Right renal cortex interstitium (tissue), 3 donors: Measurements from ENCODE around the gene ZBTB34. TPM values are rescaled to one million over a fixed set of nuclear protein-coding genes. Genes with fewer than 3 reads are reported as not detected.

Experiments used
- DNase-seq, 3 donors: peaks; one replicate each; pipeline ENCODE4 v3.0.0-alpha.2; 2013; ENCODE audit warnings: low read depth in 3 of 3, low spot score in 2 of 3
- polyA plus RNA-seq, 3 donors: library from polyadenylated mRNA; unstranded; fragments of 120-200 nt; gene quantifications; one replicate each; pipeline ENCODE4 v1.2.1, GENCODE V29; 2013; ENCODE audit not compliant: insufficient read length in 3 of 3

Gene ZBTB34
- polyA plus RNA-seq, 3 donors: 21.7 to 22.7 (median 22.2) TPM

- DNase-seq: no peak
Measured at GRCh38 chr9:126875756-126876510, 15.5 kb downstream of the ZBTB34 start.

GRCh38 chr9:126876531-126876930, 16.1 kb downstream of the ZBTB34 start:
- no peak for DNase-seq

- DNase-seq: no peak
Measured at GRCh38 chr9:126877418-126877817, 17.0 kb downstream of the ZBTB34 start.

- DNase-seq: no peak
Measured at GRCh38 chr9:126879288-126879687, 18.8 kb downstream of the ZBTB34 start.

GRCh38 chr9:126880226-126880946, 19.9 kb downstream of the ZBTB34 start:
- DNase-seq: no peak

- DNase-seq: no peak
Measured at GRCh38 chr9:126880947-126881332, 20.5 kb downstream of the ZBTB34 start.

- no peak for DNase-seq
Measured at GRCh38 chr9:126882746-126883145, 22.3 kb downstream of the ZBTB34 start.

- no peak for DNase-seq
Measured at GRCh38 chr9:126883636-126884035, 23.2 kb downstream of the ZBTB34 start.

GRCh38 chr9:126885131-126885641, 24.7 kb downstream of the ZBTB34 start:
- no peak for DNase-seq

- no peak for DNase-seq
Measured at GRCh38 chr9:126886034-126886822, 25.8 kb downstream of the ZBTB34 start.

- DNase-seq: no peak
Measured at GRCh38 chr9:126886897-126887296, 26.5 kb downstream of the ZBTB34 start.

GRCh38 chr9:126891676-126892075, 31.2 kb downstream of the ZBTB34 start:
- DNase-seq: no peak

GRCh38 chr9:126893079-126893478, 32.6 kb downstream of the ZBTB34 start:
- DNase-seq: no peak

- no peak for DNase-seq
Measured at GRCh38 chr9:126894052-126894603, 33.7 kb downstream of the ZBTB34 start.

GRCh38 chr9:126902210-126902609, 41.8 kb downstream of the ZBTB34 start:
- DNase-seq: no peak

GRCh38 chr9:126904586-126904985, 44.1 kb downstream of the ZBTB34 start:
- no peak for DNase-seq

- no peak for DNase-seq
Measured at GRCh38 chr9:126906091-126906490, 45.7 kb downstream of the ZBTB34 start.

GRCh38 chr9:126907058-126907457, 46.6 kb downstream of the ZBTB34 start:
- no peak for DNase-seq

GRCh38 chr9:126914458-126915280, 54.2 kb downstream of the ZBTB34 start, which contains the start of gene RALGPS1:
Gene RALGPS1 (plus strand): TSS chr9:126914782. CDS start chr9:126962290, 47,508 bp downstream.
- peak; percentile 54 to 85 (median 60) for DNase-seq

- DNase-seq: no peak
Measured at GRCh38 chr9:126915281-126915816, 54.9 kb downstream of the ZBTB34 start.
